Endothelial cell of umbilical vein (primary cell): Measurements from ENCODE around the gene CMTR1. TPM values are rescaled to one million over a fixed set of nuclear protein-coding genes. Genes with fewer than 3 reads are reported as not detected.
"Not testable (repeated sequence)": the region's sequence is repeated elsewhere in the genome, so short reads cannot be mapped to it uniquely, and the experiment has no call there.

Source experiments
- BruUV-seq: library from RNA; stranded (reverse); fragments of 400-500 nt; replicated peaks from 2 replicates; lab custom pipeline; 2021; lab: Mats Ljungman, UMichigan
- CTCF ChIA-PET: fragments of 300-600, 350-600 bp; sonication (Branson Sonifier 250); formaldehyde crosslinking; loops from one replicate; lab custom pipeline; 2021; ENCODE audit warnings: antibody characterized with exemption, inconsistent platforms; lab: Charles Lee
- POLR2A ChIA-PET: fragments of 300-600, 350-600 bp; sonication (Branson Sonifier 250); formaldehyde crosslinking; loops from one replicate; lab custom pipeline; 2021; ENCODE audit warnings: antibody characterized with exemption, inconsistent platforms; lab: Charles Lee
- DNase-seq: peaks from one replicate; pipeline ENCODE4 v3.0.0-alpha.2; 2011; ENCODE audit warnings: low read depth, low spot score
- FAIRE-seq: peaks from 2 replicates; lab custom pipeline; 2011; peaks lifted over from hg19 to GRCh38; lab: Jason Lieb, UNC
- H2AFZ ChIP-seq: 2 replicates; pipeline ENCODE4 v1.6.0; 2012; ENCODE audit warnings: low read depth, low read length, control low read depth, inconsistent platforms
- H3K27ac ChIP-seq: 2 replicates; pipeline ENCODE4 v1.5.1; 2011; ENCODE audit warnings: low read depth, mild to moderate bottlenecking, control low read depth, low read length, moderate library complexity; ENCODE audit not compliant: insufficient read depth
- H3K27me3 ChIP-seq, 2 experiments: 2 replicates each; pipeline versions ENCODE4 v1.6.0 to v1.6.1; 2011; ENCODE audit warnings: low read length in 2 of 2, mixed read lengths in 1 of 2; ENCODE audit not compliant: control insufficient read depth in 2 of 2, insufficient read depth in 2 of 2
- H3K36me3 ChIP-seq, 2 experiments: 2 replicates in 1 of 2; 3 replicates in 1 of 2; pipeline ENCODE4 v1.5.1; 2011; ENCODE audit warnings: low read length in 2 of 2, mild to moderate bottlenecking in 1 of 2, moderate library complexity in 1 of 2; ENCODE audit not compliant: control insufficient read depth in 2 of 2, insufficient read depth in 2 of 2; ENCODE audit errors: extremely low read depth in 1 of 2
- H3K4me1 ChIP-seq: 3 replicates; pipeline ENCODE4 v1.5.1; 2011; ENCODE audit warnings: mild to moderate bottlenecking, low read length; ENCODE audit not compliant: control insufficient read depth, insufficient read depth; ENCODE audit errors: extremely low read depth
- H3K4me2 ChIP-seq: 2 replicates; pipeline ENCODE4 v1.6.1; 2011; ENCODE audit warnings: low read length, control low read depth, mixed read lengths; ENCODE audit not compliant: insufficient read depth
- H3K4me3 ChIP-seq, 3 experiments: fragments of 200-600 bp in 1 of 3; sonication (generic), shearing (Covaris generic) in 1 of 3; replicated peaks in 1 of 3; 2 replicates each; pipeline ENCODE4 v1.5.1; 2011 to 2016; ENCODE audit warnings: control low read depth in 3 of 3, low read length in 3 of 3, mild to moderate bottlenecking in 2 of 3, inconsistent platforms in 1 of 3, low read depth in 1 of 3, moderate library complexity in 1 of 3; ENCODE audit not compliant: insufficient read depth in 1 of 3
- H3K79me2 ChIP-seq: 2 replicates; pipeline ENCODE4 v1.6.0; 2012; ENCODE audit warnings: low read length, inconsistent platforms; ENCODE audit not compliant: control insufficient read depth, insufficient read depth
- H3K9ac ChIP-seq: replicated peaks from 2 replicates; pipeline ENCODE3; 2011; ENCODE audit warnings: low read length, control low read depth; ENCODE audit not compliant: insufficient read depth; ENCODE audit errors: extremely low read depth
- H3K9me1 ChIP-seq: replicated peaks from 3 replicates; pipeline ENCODE4 v1.6.0; 2011; ENCODE audit warnings: mild to moderate bottlenecking, low read length; ENCODE audit not compliant: control insufficient read depth, insufficient read depth; ENCODE audit errors: extremely low read depth
- H3K9me3 ChIP-seq: replicated peaks from 2 replicates; pipeline ENCODE4 v1.5.1; 2012; ENCODE audit warnings: low read length, inconsistent platforms; ENCODE audit not compliant: control insufficient read depth, insufficient read depth
- H4K20me1 ChIP-seq: replicated peaks from 2 replicates; pipeline ENCODE3; 2011; ENCODE audit warnings: mild to moderate bottlenecking, low read length; ENCODE audit not compliant: control insufficient read depth, insufficient read depth; ENCODE audit errors: extremely low read depth
- EZH2 ChIP-seq: IDR thresholded peaks from 2 replicates; pipeline ENCODE4 v1.6.1; 2012; ENCODE audit warnings: borderline replicate concordance, low read depth, mild to moderate bottlenecking, moderate library complexity, low read length, inconsistent platforms; ENCODE audit not compliant: severe bottlenecking
- FOS ChIP-seq: IDR thresholded peaks from 2 replicates; pipeline ENCODE4 v1.6.1; 2011; ENCODE audit warnings: mild to moderate bottlenecking, low read length, moderate library complexity, borderline replicate concordance; ENCODE audit not compliant: insufficient read depth
- GATA2 ChIP-seq: IDR thresholded peaks from 2 replicates; pipeline ENCODE4 v1.7.0; 2011; ENCODE audit warnings: low read depth, mild to moderate bottlenecking, moderate library complexity, mixed read lengths, low read length; ENCODE audit not compliant: insufficient read length, insufficient read depth
- JUN ChIP-seq: IDR thresholded peaks from 2 replicates; pipeline ENCODE4 v1.6.1; 2011; ENCODE audit warnings: borderline replicate concordance, low read depth; ENCODE audit not compliant: insufficient read length, insufficient read depth
- MAX ChIP-seq: IDR thresholded peaks from 2 replicates; pipeline ENCODE4 v1.6.1; 2011; ENCODE audit not compliant: insufficient read depth, insufficient read length
- MYC ChIP-seq: IDR thresholded peaks from one replicate; pipeline ENCODE4 v1.6.1; 2011; ENCODE audit warnings: mild to moderate bottlenecking, low read depth, low read length
- POLR2A ChIP-seq: IDR thresholded peaks from 2 replicates; pipeline ENCODE4 v1.6.1; 2012; ENCODE audit warnings: low read depth, mild to moderate bottlenecking, control low read depth, low read length
- POLR2AphosphoS5 ChIP-seq: IDR thresholded peaks from 2 replicates; pipeline ENCODE4 v1.6.1; 2012; ENCODE audit warnings: low read depth, mild to moderate bottlenecking, control low read depth, low read length, moderate library complexity; ENCODE audit not compliant: insufficient read depth
- dilution Hi-C: fragments of 300-500 bp; cut with MboI; formaldehyde crosslinking; loops from one replicate; pipeline ENCODE4 v1.15.0; 2019; ENCODE audit warnings: low sequenced_read_pairs; ENCODE audit not compliant: extremely low pct_ligation_motif_present
- intact Hi-C: fragments of 100-400 bp; cut with micrococcal nuclease; formaldehyde crosslinking; loops from one replicate; pipeline ENCODE4 v1.10.0; 2022
- polyA plus RNA-seq, 4 experiments: library from polyadenylated mRNA; depleted of rRNA in 3 of 4; stranded (reverse) in 3 of 4; unstranded in 1 of 4; fragments of >200 nt; gene quantifications; 2 replicates each; pipeline versions ENCODE4 v1.2.1 to v1.2.3, GENCODE V29; 2011 to 2012; ENCODE audit warnings: missing spikeins in 1 of 4
- total RNA-seq: library from RNA; stranded (reverse); gene quantifications from 2 replicates; pipeline ENCODE4 v1.2.3, GENCODE V29; 2021
- TF ChIP-seq, protein P1 (sequence below), 2 donors: IDR thresholded peaks; 1 replicate in 1 of 2; 2 replicates in 1 of 2; pipeline ENCODE4 v1.5.1; 2011; ENCODE audit warnings: low read length in 2 of 2, mild to moderate bottlenecking in 2 of 2, moderate library complexity in 2 of 2, control low read depth in 1 of 2, inconsistent platforms in 1 of 2, low read depth in 1 of 2; ENCODE audit not compliant: insufficient read depth in 1 of 2; ENCODE audit errors: extremely low read depth in 1 of 2

The CMTR1 gene
- total and polyA plus RNA-seq, 2 donors (not counting 3 experiments of a cell fraction or from before 2014, with no cell fraction given), result 19.5 to 38.0 TPM

- Histone ChIP-seq H3K4me3 (no peak overlapping the region), H3K79me2 (peaks cover 2% of the 10 kb centered on the region), H3K9ac (no peak overlapping the region), H3K4me2 (peak overlapping the region; percentile 40), H3K36me3 (peaks cover 9 to 10% of the 10 kb centered on the region in 2 experiments), H3K9me3 (no peaks in the 10 kb centered on the region), H2AFZ (no peak overlapping the region), H3K4me1 (no peaks in the 10 kb centered on the region), H3K9me1 (no peaks in the 10 kb centered on the region), H3K27ac (no peak overlapping the region), H4K20me1 (no peaks in the 10 kb centered on the region), H3K27me3 (no peaks in the 10 kb centered on the region)
- FAIRE-seq (no peak), DNase-seq (peak; percentile 26)
- no TSS peak for BruUV-seq
- intact Hi-C loops (no loop called here), dilution Hi-C loops (no loop called here)
- ChIA-PET CTCF (no interaction called here), POLR2A (no interaction called here)
- TF ChIP-seq, protein P1, sequence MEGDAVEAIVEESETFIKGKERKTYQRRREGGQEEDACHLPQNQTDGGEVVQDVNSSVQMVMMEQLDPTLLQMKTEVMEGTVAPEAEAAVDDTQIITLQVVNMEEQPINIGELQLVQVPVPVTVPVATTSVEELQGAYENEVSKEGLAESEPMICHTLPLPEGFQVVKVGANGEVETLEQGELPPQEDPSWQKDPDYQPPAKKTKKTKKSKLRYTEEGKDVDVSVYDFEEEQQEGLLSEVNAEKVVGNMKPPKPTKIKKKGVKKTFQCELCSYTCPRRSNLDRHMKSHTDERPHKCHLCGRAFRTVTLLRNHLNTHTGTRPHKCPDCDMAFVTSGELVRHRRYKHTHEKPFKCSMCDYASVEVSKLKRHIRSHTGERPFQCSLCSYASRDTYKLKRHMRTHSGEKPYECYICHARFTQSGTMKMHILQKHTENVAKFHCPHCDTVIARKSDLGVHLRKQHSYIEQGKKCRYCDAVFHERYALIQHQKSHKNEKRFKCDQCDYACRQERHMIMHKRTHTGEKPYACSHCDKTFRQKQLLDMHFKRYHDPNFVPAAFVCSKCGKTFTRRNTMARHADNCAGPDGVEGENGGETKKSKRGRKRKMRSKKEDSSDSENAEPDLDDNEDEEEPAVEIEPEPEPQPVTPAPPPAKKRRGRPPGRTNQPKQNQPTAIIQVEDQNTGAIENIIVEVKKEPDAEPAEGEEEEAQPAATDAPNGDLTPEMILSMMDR (IDR thresholded peaks at IDR 0.05; ENCODE audit: extremely low read depth in 1 of 2, insufficient read depth in 1 of 2, low read depth in 1 of 2, low read length in 2 of 2), result no peak
- no peak for TF ChIP-seq EZH2
- TF ChIP-seq MYC, result no peak
- no peak for TF ChIP-seq FOS
- no peak for TF ChIP-seq GATA2
- no peak for TF ChIP-seq JUN
- no peak for TF ChIP-seq POLR2AphosphoS5
- TF ChIP-seq POLR2A, result no peak
- TF ChIP-seq MAX, result no peak
Measured at GRCh38 chr6:37442416-37443215, 9.6 kb downstream of the CMTR1 start.

DNA sequence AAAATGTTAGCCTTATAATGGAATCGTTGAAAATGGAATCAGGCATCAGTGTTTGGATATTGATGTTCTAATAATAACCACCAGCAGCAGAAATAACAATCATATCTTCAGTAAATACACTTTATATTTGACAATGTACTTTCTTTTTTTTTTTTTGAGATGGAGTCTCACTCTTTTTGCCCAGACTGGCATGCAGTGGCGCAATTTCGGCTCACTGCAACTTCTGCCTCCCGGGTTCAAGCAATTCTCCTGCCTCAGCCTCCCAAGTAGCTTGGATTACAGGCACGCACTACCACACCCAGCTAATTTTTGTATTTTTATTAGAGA lies 10.2 kb downstream of the CMTR1 start:
- intact Hi-C loops, DNase-seq, H4K20me1 ChIP-seq, POLR2A ChIA-PET, FAIRE-seq, H3K27me3 ChIP-seq, H3K9me1 ChIP-seq, dilution Hi-C loops, H2AFZ ChIP-seq, H3K79me2 ChIP-seq, BruUV-seq, H3K4me3 ChIP-seq, H3K9ac ChIP-seq, H3K9me3 ChIP-seq, H3K4me1 ChIP-seq, H3K27ac ChIP-seq, CTCF ChIA-PET: not testable (repeated sequence)
- peaks cover 9 to 12% of the 10 kb centered on the region in 2 experiments for H3K36me3 ChIP-seq
- peak overlapping the region; percentile 40 for H3K4me2 ChIP-seq
